ENCODE measurements around the gene CLOCK. TPM values are rescaled to one million over a fixed set of nuclear protein-coding genes. Genes with fewer than 3 reads are reported as not detected.

Gene CLOCK
- total RNA-seq, 1 experiment from 2014 or later, result 19.4 TPM

DNA sequence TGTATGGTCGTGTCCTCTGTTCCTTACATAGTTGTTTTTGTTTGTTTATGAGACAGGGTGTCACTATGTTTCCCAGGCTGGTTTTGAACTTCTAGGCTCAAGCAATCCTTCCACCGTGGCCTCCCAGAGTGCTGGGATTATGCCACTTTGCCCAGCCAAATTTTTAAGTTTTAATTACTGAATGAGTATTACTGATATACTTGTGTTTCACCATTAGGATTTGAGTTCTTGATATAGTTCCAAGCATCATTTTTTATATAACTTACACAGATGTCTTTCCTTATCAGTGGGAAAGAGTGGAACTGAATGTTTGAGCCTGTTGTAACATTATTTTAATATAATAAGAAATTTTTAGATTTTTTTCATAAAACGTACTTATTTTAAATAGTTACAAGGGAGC, 130.5 kb downstream of the CLOCK start:
- peaks cover 7% of the 10 kb centered on the region; the same call in 1 of the 2 replicates for H4K20me1 ChIP-seq (ENCODE audit: insufficient read depth)

GRCh38 chr4:55411621-55412020, 135.1 kb downstream of the CLOCK start:
- no peak overlapping the region for H3K4me2 ChIP-seq
- no peak for DNase-seq
- ChIA-PET CTCF (no interaction called here), POLR2A (ENCODE audit: unreplicated experiment) (no interaction called here)
- intact Hi-C loops (cut with micrococcal nuclease; ENCODE audit: unreplicated experiment), result no loop called here
- H2AFZ ChIP-seq, result no peak overlapping the region
- H3K27ac ChIP-seq, result no peak overlapping the region
- H3K9me3 ChIP-seq (ENCODE audit: insufficient read depth, low read depth), result no peaks in the 10 kb centered on the region
- H4K20me1 ChIP-seq (ENCODE audit: insufficient read depth), result peaks cover 21% of the 10 kb centered on the region
- 0 out of 2 replicates have a peak, but pooled peaks cover 2% of the 10 kb centered on the region for H3K36me3 ChIP-seq (ENCODE audit: low read depth)
- no peaks in the 10 kb centered on the region for H3K27me3 ChIP-seq (ENCODE audit: insufficient read depth, low read depth)
- H3F3A ChIP-seq (ENCODE audit: insufficient read depth, low read depth), result no peaks in the 10 kb centered on the region
- H3K4me1 ChIP-seq (replicated peaks; ENCODE audit: insufficient read depth), result no peaks in the 10 kb centered on the region
- BruUV-seq (replicated peaks), result no TSS peak
- H3K79me2 ChIP-seq (ENCODE audit: low read depth), result peaks cover 54% of the 10 kb centered on the region
- no peaks in the 10 kb centered on the region for H3K9me2 ChIP-seq (ENCODE audit: insufficient read depth)
- no peak overlapping the region for H3K4me3 ChIP-seq
- no peak for TF ChIP-seq CTCF (conservative IDR thresholded peaks at IDR 0.05)

More for the DNA sequence above, 130.5 kb downstream of the CLOCK start:
- H3K79me2 ChIP-seq (ENCODE audit: low read depth), result peaks cover 11% of the 10 kb centered on the region; the same call in 1 of the 2 replicates
- H3F3A ChIP-seq (ENCODE audit: insufficient read depth, low read depth), result no peaks in the 10 kb centered on the region
- ChIA-PET CTCF (no interaction called here), POLR2A (ENCODE audit: unreplicated experiment) (no interaction called here)
- H3K4me3 ChIP-seq, result no peak overlapping the region
- no peaks in the 10 kb centered on the region for H3K9me2 ChIP-seq (ENCODE audit: insufficient read depth)
- H3K27ac ChIP-seq, result no peak overlapping the region
- intact Hi-C loops (cut with micrococcal nuclease; ENCODE audit: unreplicated experiment), result no loop called here
- H3K4me1 ChIP-seq (replicated peaks; ENCODE audit: insufficient read depth), result no peaks in the 10 kb centered on the region
- TF ChIP-seq EZH2 (IDR thresholded peaks at IDR 0.05; ENCODE audit: low read depth), result no peak
- no peak for TF ChIP-seq CTCF (conservative IDR thresholded peaks at IDR 0.05)
- H3K4me2 ChIP-seq, result no peak overlapping the region
- no peak for DNase-seq
- no TSS peak for BruUV-seq (replicated peaks)
- peaks cover 14% of the 10 kb centered on the region; the same call in 1 of the 2 replicates for H3K36me3 ChIP-seq (ENCODE audit: low read depth)
- no peak overlapping the region for H2AFZ ChIP-seq
- no peaks in the 10 kb centered on the region for H3K27me3 ChIP-seq (ENCODE audit: insufficient read depth, low read depth)
- no peaks in the 10 kb centered on the region for H3K9me3 ChIP-seq (ENCODE audit: insufficient read depth, low read depth)

DNA sequence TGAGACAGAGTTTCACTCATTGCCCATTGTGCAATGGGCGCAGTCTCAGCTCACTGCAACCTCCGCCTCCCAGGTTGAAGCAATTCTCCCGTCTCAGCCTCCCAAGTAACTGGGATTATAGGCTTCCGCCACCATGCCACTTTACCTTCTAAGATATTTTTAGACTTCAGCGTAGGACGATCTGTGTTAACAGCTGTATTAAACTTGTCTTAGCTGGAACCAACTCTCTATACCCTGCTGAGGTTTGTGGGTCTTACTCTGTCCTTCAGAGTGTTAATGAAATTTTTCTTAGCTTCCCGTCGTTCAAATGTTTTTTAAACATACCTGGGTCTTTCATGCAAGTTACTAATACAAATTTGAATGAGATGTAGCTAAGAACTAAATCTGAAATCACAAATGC, 136.3 kb downstream of the CLOCK start:
- Histone ChIP-seq H3K4me1 (replicated peaks; ENCODE audit: insufficient read depth) (no peaks in the 10 kb centered on the region), H3F3A (ENCODE audit: insufficient read depth, low read depth) (no peaks in the 10 kb centered on the region), H4K20me1 (ENCODE audit: insufficient read depth) (peaks cover 21% of the 10 kb centered on the region), H3K4me2 (no peak overlapping the region), H3K4me3 (no peak overlapping the region), H3K9me2 (ENCODE audit: insufficient read depth) (no peaks in the 10 kb centered on the region), H2AFZ (no peak overlapping the region), H3K27me3 (ENCODE audit: insufficient read depth, low read depth) (no peaks in the 10 kb centered on the region), H3K79me2 (ENCODE audit: low read depth) (peaks cover 66% of the 10 kb centered on the region), H3K27ac (no peak overlapping the region), H3K9me3 (ENCODE audit: insufficient read depth, low read depth) (no peaks in the 10 kb centered on the region), H3K36me3 (ENCODE audit: low read depth) (no peaks in the 10 kb centered on the region)
- no peak for TF ChIP-seq EZH2 (IDR thresholded peaks at IDR 0.05; ENCODE audit: low read depth)
- TF ChIP-seq CTCF (conservative IDR thresholded peaks at IDR 0.05), result no peak
- CTCF ChIA-PET, result no interaction called here
- DNase-seq, result no peak
- BruUV-seq (replicated peaks), result no TSS peak
- intact Hi-C loops (cut with micrococcal nuclease; ENCODE audit: unreplicated experiment), result no loop called here
- POLR2A ChIA-PET (ENCODE audit: unreplicated experiment), result no interaction called here
